Tibial nerve (tissue), 4 donors: ENCODE measurements around the gene ORMDL2. TPM values are rescaled to one million over a fixed set of nuclear protein-coding genes. Genes with fewer than 3 reads are reported as not detected.

ENCODE experiments used
- DNase-seq, 2 donors: peaks; one replicate each; pipeline ENCODE4 v3.0.0-alpha.2; 2019; ENCODE audit warnings: low spot score in 2 of 2
- H3K27ac ChIP-seq, 4 donors: fragments of 200-600 bp; sonication (generic) in 3 of 4; one replicate each; pipeline ENCODE4 v1.5.1; 2017 to 2019; ENCODE audit warnings: mild to moderate bottlenecking in 1 of 4
- H3K27me3 ChIP-seq, 2 donors: fragments of 200-600 bp; sonication (generic) in 1 of 2; one replicate each; pipeline versions ENCODE4 v1.5.1 to v1.6.0; 2017 to 2019
- H3K36me3 ChIP-seq, 3 donors: fragments of 200-600 bp; sonication (generic); one replicate each; pipeline ENCODE4 v1.5.1; 2018 to 2019
- H3K4me1 ChIP-seq, 4 donors: fragments of 200-600 bp; sonication (generic) in 3 of 4; one replicate each; pipeline ENCODE4 v1.5.1; 2017 to 2019
- H3K4me3 ChIP-seq, 4 donors: fragments of 200-600 bp; sonication (generic) in 3 of 4; one replicate each; pipeline ENCODE4 v1.5.1; 2017 to 2019; ENCODE audit warnings: mild to moderate bottlenecking in 1 of 4, moderate library complexity in 1 of 4
- H3K9me3 ChIP-seq, 4 donors: fragments of 200-600 bp; sonication (generic) in 3 of 4; one replicate each; pipeline ENCODE4 v1.5.1; 2017 to 2019
- CTCF ChIP-seq, 5 experiments: fragments of 200-600 bp in 3 of 5; fragments of 450-650 bp in 2 of 5; sonication (generic) in 3 of 5; IDR thresholded peaks; one replicate each; pipeline ENCODE4 v1.5.1; 2016 to 2019; ENCODE audit warnings: antibody characterized with exemption in 5 of 5, mild to moderate bottlenecking in 3 of 5, moderate library complexity in 2 of 5
- EP300 ChIP-seq, 2 donors: sonication (generic); formaldehyde crosslinking; IDR thresholded peaks; one replicate each; pipeline ENCODE4 v1.6.1; 2017; ENCODE audit warnings: antibody characterized with exemption in 2 of 2, mild to moderate bottlenecking in 1 of 2
- POLR2A ChIP-seq, 2 donors: fragments of 450-650 bp; IDR thresholded peaks; one replicate each; pipeline ENCODE4 v1.6.1; 2017; ENCODE audit warnings: antibody characterized with exemption in 2 of 2, mild to moderate bottlenecking in 2 of 2, moderate library complexity in 2 of 2
- WGBS, 2 donors: methylation state at CpG; one replicate each; pipeline ENCODE4 v1.1.5; 2018; 5-methylcytosine and 5-hydroxymethylcytosine counted together
- total RNA-seq, 4 donors: library from RNA; depleted of rRNA; stranded (reverse); fragments of >200 nt; gene quantifications; one replicate each; pipeline ENCODE4 v1.1.0, GENCODE V29; 2016

ORMDL2 gene
- total RNA-seq, 4 donors from 2014 or later = 12.9 to 18.6 (median 14.5) TPM

GRCh38 chr12:55789171-55789570, 28.7 kb upstream of the ORMDL2 start:
- Histone ChIP-seq H3K27ac (no peak overlapping the region), H3K4me3 (no peak overlapping the region), H3K36me3 (peaks cover 0 to 94% (median 4%) of the 10 kb centered on the region in 3 donors), H3K27me3 (no peaks in the 10 kb centered on the region), H3K9me3 (no peaks in the 10 kb centered on the region), H3K4me1 (no peaks in the 10 kb centered on the region)
- no peak for DNase-seq
- TF ChIP-seq POLR2A (IDR thresholded peaks at IDR 0.05) (no peak), EP300 (IDR thresholded peaks at IDR 0.05) (no peak), CTCF (IDR thresholded peaks at IDR 0.05) (no peak)
- 85 to 89% methylated on average over 2 of the region's 2 CpGs for WGBS, 2 donors

GRCh38 chr12:55789893-55790292, 27.9 kb upstream of the ORMDL2 start:
- Histone ChIP-seq H3K27ac (no peak overlapping the region), H3K4me1 (no peaks in the 10 kb centered on the region), H3K27me3 (no peaks in the 10 kb centered on the region), H3K9me3 (no peaks in the 10 kb centered on the region), H3K36me3 (peaks cover 0 to 94% (median 9%) of the 10 kb centered on the region in 3 donors), H3K4me3 (no peak overlapping the region)
- DNase-seq = no peak
- TF ChIP-seq EP300 (IDR thresholded peaks at IDR 0.05) (no peak), CTCF (IDR thresholded peaks at IDR 0.05) (no peak), POLR2A (IDR thresholded peaks at IDR 0.05) (no peak)
- 80 to 82% methylated on average over 4 of the region's 4 CpGs for WGBS, 2 donors

- Histone ChIP-seq H3K9me3 (no peaks in the 10 kb centered on the region), H3K27me3 (no peaks in the 10 kb centered on the region), H3K27ac (no peak overlapping the region), H3K4me1 (peaks cover 0 to 9% (median 0%) of the 10 kb centered on the region in 4 donors), H3K4me3 (no peak overlapping the region), H3K36me3 (peaks cover 3 to 78% (median 19%) of the 10 kb centered on the region in 3 donors)
- TF ChIP-seq CTCF (IDR thresholded peaks at IDR 0.05) = no peak
- TF ChIP-seq EP300 (IDR thresholded peaks at IDR 0.05) = no peak
- TF ChIP-seq POLR2A (IDR thresholded peaks at IDR 0.05) = no peak
- no peak for DNase-seq
Measured at GRCh38 chr12:55795950-55796349, 21.9 kb upstream of the ORMDL2 start.

GRCh38 chr12:55797068-55797467, 20.8 kb upstream of the ORMDL2 start:
- peak in 1 of 2 donors; percentile 27 for DNase-seq
- Histone ChIP-seq H3K4me1 (peaks cover 0 to 9% (median 0%) of the 10 kb centered on the region in 4 donors), H3K27me3 (no peaks in the 10 kb centered on the region), H3K36me3 (peaks cover 3 to 76% (median 19%) of the 10 kb centered on the region in 3 donors), H3K4me3 (no peak overlapping the region), H3K9me3 (no peaks in the 10 kb centered on the region), H3K27ac (no peak overlapping the region)
- TF ChIP-seq CTCF (IDR thresholded peaks at IDR 0.05) (peak; percentile 36 to 68 (median 45)), POLR2A (IDR thresholded peaks at IDR 0.05) (no peak)
- WGBS, 2 donors = 37 to 44% methylated on average over 5 of the region's 5 CpGs

GRCh38 chr12:55797550-55797949, 20.3 kb upstream of the ORMDL2 start:
- no peak overlapping the region for H3K4me3 ChIP-seq
- WGBS, 2 donors = 52 to 53% methylated on average over 4 of the region's 4 CpGs
- TF ChIP-seq CTCF (IDR thresholded peaks at IDR 0.05) (no peak), POLR2A (IDR thresholded peaks at IDR 0.05) (no peak), EP300 (IDR thresholded peaks at IDR 0.05) (no peak)
- no peaks in the 10 kb centered on the region for H3K9me3 ChIP-seq
- peaks cover 3 to 76% (median 19%) of the 10 kb centered on the region in 3 donors for H3K36me3 ChIP-seq
- no peaks in the 10 kb centered on the region for H3K27me3 ChIP-seq
- H3K27ac ChIP-seq = no peak overlapping the region
- no peak for DNase-seq
- H3K4me1 ChIP-seq = peaks cover 0 to 9% (median 0%) of the 10 kb centered on the region in 4 donors
